ENCODE measurements around the gene USF1.
"Not testable (repeated sequence)": the region's sequence is repeated elsewhere in the genome, so short reads cannot be mapped to it uniquely, and the experiment has no call there.

USF1 gene

DNA sequence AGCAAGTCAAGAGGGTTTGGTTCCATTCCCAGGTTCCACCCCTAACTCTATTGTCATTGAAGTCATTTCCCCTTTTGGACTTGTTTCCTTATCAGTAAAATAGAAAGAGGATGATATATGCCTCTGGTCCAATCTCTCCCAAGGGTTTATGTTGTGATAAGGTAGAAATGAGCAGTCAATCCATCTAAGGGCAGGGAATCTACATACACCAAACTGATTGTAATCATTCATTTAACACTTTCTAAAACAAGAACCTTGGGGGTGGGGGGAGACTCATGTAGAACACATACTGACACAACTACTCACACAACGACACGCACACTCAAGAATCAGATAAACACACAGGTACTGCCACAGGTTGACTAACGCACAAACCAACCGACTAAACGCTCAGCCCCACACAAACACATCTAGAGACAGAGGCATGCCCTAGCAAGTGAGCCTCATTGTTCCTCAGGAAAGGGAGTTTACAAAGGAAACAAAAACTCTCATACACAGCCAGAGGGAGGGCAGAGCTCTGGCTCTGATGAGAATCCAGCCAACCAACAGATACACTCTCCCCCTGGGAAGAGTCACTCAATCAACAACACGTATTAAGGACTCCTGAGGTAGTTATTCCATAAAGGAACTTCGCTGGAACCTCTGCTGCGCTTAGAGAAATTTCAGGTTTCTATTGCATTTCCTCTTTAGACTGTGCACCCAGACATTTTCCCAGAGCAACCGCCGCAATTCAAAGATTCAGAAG, 25.9 kb downstream of the USF1 start:
- peak; percentile 32 for DNase-seq (ENCODE audit: low spot score)

DNA sequence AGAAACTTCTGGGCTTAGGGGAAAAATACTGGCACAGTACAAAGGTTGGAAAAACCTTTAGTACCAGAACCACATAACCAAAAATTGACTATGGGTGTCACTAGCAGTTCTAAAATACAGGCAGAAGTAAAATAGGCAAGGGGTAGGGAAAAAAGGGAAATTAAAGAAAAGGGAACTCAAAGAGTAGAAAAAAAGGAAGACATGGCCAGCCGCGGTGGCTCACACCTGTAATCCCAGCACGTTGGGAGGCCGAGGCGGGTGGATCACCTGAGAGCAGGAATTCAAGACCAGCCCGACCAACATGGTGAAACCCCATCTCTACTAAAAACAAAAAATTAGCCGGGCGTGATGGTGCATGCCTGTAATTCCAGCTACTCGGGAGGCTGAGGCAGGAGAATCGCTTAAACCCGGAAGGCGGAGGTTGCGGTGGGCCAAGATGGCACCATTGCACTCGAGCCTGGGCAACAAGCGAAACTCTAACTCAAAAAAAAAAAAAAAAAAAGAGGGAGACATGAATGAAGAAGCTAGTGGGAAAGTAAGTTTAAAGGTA, 26.6 kb downstream of the USF1 start:
- DNase-seq (ENCODE audit: low spot score): not testable (repeated sequence)

DNA sequence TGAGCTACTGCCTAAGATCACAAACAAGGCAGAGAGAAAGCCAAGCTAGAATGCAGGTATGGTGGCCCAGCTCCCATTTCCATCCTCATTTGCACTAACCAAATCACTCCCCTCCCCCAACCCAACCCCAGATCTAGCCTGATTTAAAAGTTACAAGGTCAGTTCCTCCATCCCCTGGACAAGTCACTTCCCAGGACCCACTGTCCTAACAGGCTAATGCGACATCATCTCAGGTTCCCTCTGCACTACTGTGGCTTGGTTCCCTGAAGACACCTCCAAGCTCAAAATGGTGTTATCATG, 27.2 kb downstream of the USF1 start:
- DNase-seq (ENCODE audit: low spot score): no peak

DNA sequence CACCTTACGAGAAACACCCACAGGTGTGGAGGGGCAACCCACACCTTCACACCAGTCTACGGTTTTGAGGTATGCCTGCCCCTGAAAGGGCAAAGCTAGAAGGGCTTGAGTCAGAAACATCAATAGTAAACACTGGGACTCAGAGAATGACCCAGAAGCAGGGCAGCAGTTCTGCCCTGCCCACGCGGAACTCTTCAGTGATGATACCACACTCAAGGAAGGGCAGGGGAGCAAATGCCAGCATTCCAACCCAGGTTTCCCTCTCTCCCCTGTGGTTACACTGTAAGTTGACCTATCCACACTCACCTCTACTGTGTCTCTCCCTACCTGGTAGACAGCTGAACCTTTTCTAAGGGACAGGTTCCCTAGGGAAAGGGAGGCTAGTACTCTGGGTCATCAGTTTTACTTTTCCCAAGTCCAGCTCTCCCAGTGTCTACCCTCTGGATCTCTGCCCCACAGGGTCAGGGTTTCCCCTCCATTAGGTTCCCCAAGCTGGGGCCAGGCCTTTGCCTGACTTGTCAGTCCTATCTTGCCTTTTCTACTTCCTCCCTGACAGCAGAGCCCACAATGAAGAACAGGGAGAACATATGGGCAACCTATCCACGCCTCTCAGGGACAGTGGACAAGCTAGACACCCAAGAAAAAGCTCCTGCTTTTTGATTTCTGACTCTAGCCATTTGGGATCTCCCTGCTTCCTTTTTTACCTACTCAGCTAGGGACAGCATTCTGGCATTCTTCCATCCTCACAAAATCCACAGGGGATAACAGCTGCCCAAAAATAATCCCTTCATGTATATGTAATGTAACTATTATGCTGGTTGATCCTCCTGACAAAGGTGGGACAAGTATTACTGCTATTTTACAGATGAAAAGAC, 27.8 kb downstream of the USF1 start:
- DNase-seq (ENCODE audit: low spot score): no peak

DNA sequence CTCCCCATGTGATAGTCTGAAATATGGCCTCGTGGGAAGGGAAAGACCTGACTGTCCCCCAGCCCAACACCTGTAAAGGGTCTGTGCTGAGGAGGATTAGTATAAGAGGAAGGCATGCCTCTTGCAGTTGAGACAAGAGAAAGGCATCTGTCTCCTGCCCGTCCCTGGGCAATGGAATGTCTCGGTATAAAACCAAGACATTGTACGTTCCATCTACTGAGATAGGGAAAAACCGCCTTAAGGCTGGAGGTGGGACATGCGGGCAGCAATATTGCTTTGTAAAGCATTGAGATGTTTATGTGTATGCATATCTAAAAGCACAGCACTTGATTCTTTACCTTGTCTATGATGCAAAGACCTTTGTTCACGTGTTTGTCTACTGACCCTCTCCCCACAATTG, 28.6 kb downstream of the USF1 start:
- not testable (repeated sequence) for DNase-seq (ENCODE audit: low spot score)

DNA sequence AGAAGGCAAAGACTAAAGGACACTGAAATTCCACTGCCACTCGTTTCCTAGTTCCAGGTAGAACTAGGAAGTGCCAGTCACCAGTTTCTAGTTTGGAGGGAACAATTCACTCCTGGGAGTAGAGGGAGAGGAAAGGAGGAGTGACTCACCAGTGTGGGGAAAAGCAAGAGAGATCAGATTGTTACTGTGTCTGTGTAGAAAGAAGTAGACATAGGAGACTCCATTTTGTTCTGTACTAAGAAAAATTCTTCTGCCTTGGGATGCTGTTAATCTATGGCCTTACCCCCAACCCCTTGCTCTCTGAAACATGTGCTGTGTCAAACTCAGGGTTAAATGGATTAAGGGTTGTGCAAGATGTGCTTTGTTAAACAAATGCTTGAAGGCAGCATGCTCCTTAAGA, 29.1 kb downstream of the USF1 start:
- DNase-seq (ENCODE audit: low spot score): not testable (repeated sequence)

DNA sequence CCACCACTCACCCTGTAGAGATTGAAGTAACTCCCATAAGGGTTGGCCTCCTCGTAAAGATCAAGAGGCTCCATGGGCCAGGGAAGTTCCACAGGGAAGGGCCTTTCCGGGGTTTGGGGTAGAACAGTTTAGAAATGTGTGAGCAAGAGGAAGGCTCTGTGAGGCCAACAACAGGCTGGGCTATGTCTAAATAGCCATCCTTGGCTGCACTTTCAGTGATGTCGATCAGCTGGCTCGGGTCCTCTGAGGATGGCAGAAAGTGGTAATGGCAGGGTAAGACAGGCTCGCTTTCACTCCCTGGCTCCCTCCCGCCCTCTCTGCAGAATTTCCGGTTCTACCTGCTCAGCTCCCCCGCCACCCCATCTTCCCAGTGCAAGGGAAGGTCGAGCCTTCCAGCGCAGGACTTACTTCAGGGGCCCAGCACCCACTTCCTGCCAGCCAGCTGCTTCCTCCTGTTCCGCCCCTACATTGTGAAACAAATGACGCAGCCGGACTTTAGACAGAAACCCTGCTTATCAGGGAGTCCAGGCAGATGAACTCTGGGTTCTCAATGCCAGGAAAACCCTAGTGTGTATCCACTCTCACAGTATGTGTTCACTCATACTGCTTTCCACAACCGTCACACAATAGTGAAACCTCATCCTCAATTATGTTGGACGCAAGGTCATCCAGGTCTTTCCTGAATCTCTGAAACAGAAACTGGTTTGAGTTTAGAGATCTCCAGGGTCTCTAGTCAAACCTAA, 32.1 kb downstream of the USF1 start:
- DNase-seq (ENCODE audit: low spot score): peak; percentile 79

DNA sequence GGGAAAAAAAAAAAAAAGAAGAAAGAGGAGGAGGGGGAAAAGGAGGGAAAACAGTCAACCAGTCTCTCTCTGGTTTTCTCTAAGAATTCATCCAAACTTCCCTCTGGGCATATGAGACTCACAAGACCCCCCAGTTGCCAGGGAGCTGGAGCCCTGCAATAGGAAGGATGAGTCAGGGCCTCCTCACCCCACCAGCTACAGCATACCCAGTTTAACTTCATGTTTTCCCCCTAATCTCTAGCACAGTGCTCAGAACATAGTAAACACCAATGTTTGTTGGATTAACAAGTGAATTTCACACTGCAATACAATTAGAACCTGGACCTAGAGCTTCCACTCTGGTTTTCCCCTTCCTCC, 32.7 kb downstream of the USF1 start:
- DNase-seq (ENCODE audit: low spot score): no peak

DNA sequence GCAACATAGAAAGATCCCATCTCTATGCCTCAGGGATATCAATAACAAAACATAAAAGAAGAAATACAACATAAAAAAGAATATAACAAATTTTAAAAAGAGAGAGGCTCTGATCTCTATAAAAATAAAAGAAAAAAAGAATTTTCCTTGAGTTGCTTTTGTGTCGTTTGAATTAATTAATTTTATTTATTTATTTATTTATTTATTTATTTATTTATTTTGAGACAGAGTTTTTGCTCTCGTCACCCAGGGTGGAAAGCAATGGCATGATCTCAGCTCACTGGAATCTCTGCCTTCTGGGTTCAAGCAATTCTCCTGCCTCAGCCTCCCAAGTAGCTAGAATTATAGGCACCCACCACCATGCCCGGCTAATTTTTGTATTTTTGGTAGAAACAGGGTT, 33.4 kb downstream of the USF1 start:
- no peak for DNase-seq (ENCODE audit: low spot score)

DNA sequence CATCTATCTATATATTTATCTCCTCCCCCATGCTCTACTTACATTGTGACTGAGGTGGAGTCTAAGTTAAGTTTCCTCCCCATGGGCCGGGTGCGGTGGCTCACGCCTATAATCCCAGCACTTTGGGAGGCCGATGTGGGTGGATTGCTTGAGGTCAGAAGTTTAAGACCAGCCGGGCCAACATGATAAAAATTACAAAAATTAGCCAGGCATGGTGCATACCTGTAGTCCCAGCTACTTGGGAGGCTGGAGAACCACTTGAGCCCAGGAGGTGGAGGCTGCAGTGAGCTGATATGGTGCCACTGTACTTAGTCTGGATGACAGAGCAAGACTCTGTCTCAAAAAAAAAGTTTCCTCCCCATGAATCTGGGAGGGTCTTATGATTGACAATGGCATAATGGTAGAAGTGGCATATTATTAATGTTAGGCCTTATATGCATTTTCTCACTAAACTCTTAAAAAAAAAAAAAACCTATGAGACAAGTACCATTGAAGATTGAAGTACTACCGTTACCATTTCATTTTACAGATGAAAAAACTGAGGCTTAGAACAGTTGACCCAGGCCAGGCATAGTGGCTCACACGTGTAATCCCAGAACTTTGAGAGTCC, 36.1 kb downstream of the USF1 start:
- peak; percentile 71 for DNase-seq (ENCODE audit: low spot score)

DNA sequence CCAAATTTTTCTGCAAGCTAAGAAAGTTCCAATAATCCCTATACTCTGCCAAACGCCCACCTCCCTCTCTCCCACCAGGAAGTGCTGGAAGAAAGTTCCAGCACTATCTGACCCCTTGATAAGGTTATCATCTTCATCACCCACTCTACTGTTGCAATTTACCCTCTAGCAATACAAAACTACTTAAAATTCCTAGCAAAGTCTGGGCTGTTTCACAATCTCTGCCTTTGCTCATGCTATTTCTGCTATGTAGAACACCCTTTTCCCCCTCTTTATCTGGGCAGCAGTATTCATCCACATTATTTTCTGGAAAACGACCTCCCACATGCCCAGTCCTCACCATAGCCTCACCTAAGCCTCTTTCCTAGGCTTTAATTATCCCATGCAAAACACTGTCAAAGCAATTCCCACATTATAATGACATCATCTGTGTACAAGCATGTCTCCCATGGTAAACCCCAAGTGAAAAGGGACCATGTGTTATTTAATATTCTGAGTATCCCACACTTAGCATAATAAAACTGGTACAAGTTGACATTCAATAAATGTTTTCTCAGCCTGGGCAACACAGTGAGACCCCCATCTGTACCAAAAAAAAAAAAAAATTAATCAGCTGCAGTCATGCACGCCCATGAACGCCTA, 36.8 kb downstream of the USF1 start:
- peak; percentile 4 for DNase-seq (ENCODE audit: low spot score)

DNA sequence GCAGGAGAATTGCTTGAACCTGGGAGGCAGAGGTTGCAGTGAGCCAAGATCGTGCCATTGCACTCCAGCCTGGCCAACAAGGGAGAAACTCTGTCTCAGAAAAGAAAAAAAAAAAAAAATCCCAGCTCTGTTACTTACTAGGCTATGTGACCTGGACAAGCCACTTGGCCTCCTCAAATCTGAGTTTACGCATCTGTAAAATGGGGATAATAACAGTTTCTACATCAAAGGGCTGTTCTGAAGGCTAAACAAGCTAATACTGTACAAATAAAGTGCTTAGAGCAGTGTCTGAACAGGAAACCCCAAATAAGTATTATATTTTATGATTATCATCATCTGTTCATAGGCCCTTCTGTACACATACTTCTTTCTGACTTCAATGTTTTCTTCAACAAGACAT, 38.4 kb downstream of the USF1 start:
- DNase-seq (ENCODE audit: low spot score): no peak

DNA sequence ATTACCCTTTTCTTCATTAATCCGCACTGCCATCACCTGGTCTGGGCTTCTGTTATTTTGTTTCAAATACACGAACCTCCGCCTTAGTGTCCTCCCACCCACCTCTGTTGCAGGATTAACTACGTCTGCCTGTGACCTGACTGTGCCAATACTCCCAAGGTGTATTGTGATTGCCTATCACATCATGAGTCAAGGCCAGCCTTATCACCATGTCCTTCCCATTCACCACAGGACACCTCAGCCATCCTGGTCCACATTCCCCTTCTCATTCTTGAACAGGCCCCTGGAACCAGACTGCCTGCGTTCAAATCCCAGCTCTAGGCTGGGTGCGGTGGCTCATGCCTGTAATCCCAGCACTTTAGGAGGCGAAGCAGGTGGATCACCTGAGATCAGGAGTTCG, 39.2 kb downstream of the USF1 start:
- no peak for DNase-seq (ENCODE audit: low spot score)

DNA sequence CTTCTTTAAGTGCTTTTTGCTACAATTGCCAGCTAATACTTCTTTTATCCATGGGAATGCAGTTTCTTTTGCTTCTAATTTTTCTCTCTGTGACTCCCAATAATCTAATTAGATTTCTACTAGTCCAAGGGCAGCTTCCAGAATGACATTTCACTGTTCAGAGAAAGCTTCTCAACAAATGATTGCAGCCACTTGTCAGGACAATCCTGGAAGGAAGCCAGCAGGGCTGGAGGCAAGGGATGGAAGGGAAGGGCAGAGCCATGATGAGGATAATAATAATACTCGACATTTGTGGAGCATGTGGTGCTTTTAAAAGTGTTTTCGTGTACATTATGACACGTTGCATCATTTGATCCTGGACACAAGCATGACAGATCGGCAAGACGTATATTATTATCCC, 44.3 kb downstream of the USF1 start:
- no peak for DNase-seq (ENCODE audit: low spot score)

DNA sequence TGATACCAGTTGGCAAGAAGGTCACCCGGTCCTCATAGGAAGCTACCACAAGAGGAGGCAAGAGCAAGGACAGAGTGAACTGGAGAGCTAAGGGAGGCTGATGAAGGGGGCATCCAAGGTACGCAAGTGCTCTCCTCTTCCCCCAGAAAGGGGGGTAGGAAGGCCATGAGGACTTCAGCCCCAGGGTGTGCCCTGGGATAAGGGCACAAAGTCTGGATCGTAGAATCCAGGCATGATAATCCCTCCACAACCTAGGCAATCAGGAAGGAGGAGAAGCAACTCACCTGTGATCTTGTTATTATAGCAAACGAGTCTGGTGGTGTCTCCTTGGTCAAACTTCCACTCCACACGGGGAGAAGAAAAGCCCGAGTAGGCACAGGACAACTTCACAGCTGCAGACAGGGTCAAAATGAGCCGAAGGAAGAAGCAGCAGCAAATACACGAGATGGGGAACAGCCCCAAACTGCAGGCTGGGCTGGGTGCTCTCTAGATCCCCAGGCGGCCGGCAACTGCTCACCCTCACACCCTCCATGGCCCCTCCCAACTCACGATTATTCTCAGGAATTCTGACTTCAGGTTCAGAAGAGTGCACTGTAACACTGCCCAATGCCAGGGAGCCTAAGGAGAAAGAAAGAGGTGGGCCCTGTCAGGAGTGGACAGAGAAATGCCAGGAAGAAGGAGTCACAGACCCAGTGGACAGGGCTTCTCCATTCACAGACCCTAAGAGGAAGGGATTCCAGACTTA, 44.9 kb downstream of the USF1 start:
- DNase-seq (ENCODE audit: low spot score): no peak

DNA sequence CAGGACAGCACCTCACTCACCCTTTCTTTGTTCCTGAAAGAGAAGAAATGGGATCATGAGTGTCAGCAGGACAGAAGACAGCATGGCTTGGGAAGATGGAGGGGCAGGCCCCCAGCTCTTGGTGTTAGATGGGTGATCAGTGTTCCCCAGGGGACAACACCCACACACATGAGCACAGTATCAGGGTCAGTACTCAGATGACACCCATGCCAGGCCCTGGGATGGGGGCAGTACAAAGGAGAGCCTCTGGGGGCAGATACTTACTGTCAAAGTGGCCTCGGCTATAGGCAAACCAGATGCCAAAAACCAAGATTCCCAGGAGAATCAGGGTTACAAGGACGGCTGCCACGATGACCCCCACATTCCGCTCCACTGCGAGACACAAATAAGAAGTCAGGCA, 46.4 kb downstream of the USF1 start:
- no peak for DNase-seq (ENCODE audit: low spot score)

DNA sequence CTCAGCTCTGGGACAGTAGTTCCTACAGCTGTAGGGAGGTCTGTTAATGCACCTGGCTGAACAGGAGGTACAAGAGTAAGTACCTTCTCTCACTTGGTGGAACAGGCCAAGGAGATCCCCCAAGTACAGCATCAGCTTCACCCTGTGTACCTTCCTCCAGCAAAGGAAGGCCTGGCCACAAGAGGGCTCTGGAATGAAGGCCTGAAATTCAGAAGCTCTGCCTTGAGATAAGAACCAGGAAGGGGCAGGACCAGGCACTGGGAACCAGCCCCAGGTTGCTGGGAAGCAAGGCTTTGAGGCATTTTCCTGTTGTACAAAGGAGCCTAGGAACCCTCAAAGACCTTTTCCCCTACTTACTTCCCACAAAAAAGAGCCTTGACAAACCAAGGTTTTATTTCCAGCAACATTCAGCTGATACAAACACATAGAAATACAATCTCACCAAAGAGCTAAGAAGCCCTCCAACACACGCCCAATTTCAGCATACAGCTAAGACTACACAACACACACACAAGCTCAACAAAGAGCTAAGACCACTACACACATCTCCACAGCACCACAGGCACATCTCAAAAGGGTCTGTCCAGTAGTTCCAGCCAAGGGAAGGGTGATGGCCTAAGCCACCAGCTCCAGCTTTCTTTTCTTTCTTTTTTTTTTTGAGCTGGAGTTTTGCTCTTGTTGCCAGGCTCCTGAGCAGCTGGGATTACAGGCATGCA, 48.3 kb downstream of the USF1 start:
- DNase-seq (ENCODE audit: low spot score): peak; percentile 85

DNA sequence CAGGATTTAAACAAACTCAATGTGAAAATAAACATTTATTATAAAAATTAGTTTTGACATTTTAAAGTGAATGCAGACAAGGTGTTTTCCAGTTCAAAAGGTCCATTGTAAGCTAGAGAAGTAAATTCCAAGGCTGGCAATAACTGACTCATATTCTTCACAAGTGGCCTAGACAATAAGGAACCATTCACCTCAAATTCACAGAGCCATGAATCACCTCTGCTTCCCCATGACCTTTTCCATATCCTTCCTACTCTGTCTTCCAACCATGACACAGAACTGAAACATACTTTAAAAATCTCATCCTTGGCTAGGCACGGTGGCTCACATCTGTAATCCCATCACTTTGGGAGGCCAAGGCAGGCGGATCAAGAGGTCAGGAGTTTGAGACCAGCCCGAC, 49.6 kb downstream of the USF1 start:
- no peak for DNase-seq (ENCODE audit: low spot score)

DNA sequence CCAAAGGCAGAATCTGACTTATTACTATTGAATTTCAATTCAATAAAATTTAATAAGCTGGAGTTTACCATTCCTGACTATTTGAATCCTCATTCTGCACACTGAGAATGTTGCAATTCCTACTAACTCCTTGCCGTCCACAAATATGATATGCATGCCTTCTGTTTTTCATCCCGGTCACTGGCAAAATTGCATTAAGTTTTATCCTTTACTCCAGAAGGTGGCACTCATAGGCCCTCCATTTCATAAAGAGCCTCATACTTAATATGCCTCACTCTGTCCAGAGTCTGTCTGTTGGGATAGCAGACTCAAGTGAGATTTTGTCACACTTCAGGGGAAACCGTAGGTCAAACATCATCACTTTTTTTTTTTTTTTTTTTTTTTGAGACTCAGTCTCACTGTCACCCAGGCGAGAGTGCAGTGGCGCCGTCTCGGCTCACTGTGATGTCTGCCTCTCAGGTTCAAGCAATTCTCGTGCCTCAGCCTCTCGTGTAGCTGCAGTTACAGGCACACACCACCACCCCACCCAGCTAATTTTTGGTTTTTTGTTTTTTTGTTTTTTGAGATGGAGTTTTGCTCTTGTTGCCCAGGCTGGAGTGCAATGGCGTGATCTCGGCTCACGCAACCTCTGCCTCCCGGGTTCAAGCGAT, 52.1 kb downstream of the USF1 start:
- peak; percentile 39 for DNase-seq (ENCODE audit: low spot score)

DNA sequence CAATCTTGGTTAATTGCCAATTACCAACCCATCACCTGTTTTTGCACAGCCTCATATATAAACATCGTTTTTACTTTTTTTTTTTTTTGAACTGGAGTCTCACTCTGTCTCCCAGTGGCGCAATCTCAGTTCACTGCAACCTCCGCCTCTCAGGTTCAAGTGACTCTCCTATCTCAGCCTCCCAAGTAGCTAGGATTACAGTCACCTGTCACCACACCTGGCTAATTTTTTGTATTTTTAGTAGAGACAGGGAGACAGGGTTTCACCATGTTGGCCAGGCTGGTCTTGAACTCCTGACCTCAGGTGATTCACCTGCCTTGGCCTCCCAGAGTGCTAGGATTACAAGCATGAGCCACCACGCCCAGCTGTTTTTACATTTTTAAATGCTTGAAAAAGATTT, 53.7 kb downstream of the USF1 start:
- DNase-seq (ENCODE audit: low spot score): not testable (repeated sequence)
